A549 (cell line): ENCODE results near the gene LMO2. TPM values are rescaled to one million over a fixed set of nuclear protein-coding genes. Genes with fewer than 3 reads are reported as not detected.
"Not testable (repeated sequence)": the region's sequence is repeated elsewhere in the genome, so short reads cannot be mapped to it uniquely, and the experiment has no call there.

Experiments used
- ATAC-seq, 2 experiments: fragments of 200-7000 bp in 1 of 2; fragments of >200 bp in 1 of 2; cut with Nextera tagmentation in 1 of 2; cut with Tn5 transposase in 1 of 2; 3 replicates each; pipeline versions ENCODE4 v1.8.0 to v1.9.1; 2018 to 2020; ENCODE audit warnings: mild to moderate bottlenecking in 1 of 2, moderate library complexity in 1 of 2
- CTCF ChIA-PET: fragments of 300-600 bp; sonication (Branson Sonifier 250); formaldehyde crosslinking; extraction: SDS; loops from one replicate; lab custom pipeline; 2021; ENCODE audit warnings: antibody characterized with exemption, inconsistent platforms; lab: Yijun Ruan, JAX
- POLR2A ChIA-PET: fragments of 350-600 bp; formaldehyde crosslinking; extraction: SDS; loops from one replicate; lab custom pipeline; 2021; ENCODE audit warnings: antibody characterized with exemption, inconsistent platforms; lab: Yijun Ruan, JAX
- DNase-seq, 2 experiments: peaks; one replicate each; pipeline versions ENCODE4 v3.0.0 to v3.0.0-alpha.2; 2011 to 2016; ENCODE audit warnings: low read depth in 1 of 2, low spot score in 1 of 2
- FAIRE-seq: peaks from 2 replicates; lab custom pipeline; 2011; peaks lifted over from hg19 to GRCh38; lab: Jason Lieb, UNC
- H3K27ac ChIP-seq, 2 experiments: fragments of >200 bp; sonication (Bioruptor Twin); formaldehyde crosslinking; 3 replicates each; pipeline ENCODE4 v1.5.1; 2016 to 2017
- H3K4me1 ChIP-seq: fragments of >200 bp; sonication (Bioruptor Twin); formaldehyde crosslinking; 3 replicates; pipeline ENCODE4 v1.6.1; 2016
- H3K4me2 ChIP-seq: fragments of >200 bp; sonication (Bioruptor Twin); formaldehyde crosslinking; 3 replicates; pipeline ENCODE4 v1.6.1; 2016
- H3K4me3 ChIP-seq: fragments of >200 bp; sonication (Bioruptor Twin); formaldehyde crosslinking; 3 replicates; pipeline ENCODE4 v1.5.1; 2016
- H3K9me3 ChIP-seq: fragments of >200 bp; sonication (Bioruptor Twin); formaldehyde crosslinking; 3 replicates; pipeline ENCODE4 v1.6.1; 2016
- CHD2 ChIP-seq: fragments of 150-350 bp; IDR thresholded peaks from 2 replicates; pipeline ENCODE4 v1.6.1; 2014; ENCODE audit warnings: low read length; ENCODE audit not compliant: partially characterized antibody
- ESRRA ChIP-seq: fragments of 150-350 bp; IDR thresholded peaks from 2 replicates; pipeline ENCODE4 v1.6.1; 2014; ENCODE audit warnings: mild to moderate bottlenecking, low read length, borderline replicate concordance
- FOXS1 ChIP-seq: fragments of 250-450 bp; sonication (Bioruptor Pico); IDR thresholded peaks from 2 replicates; pipeline ENCODE4 v1.5.0; 2020; ENCODE audit warnings: mild to moderate bottlenecking, moderate library complexity
- GATA3 ChIP-seq: IDR thresholded peaks from 2 replicates; pipeline ENCODE4 v1.6.1; 2012; ENCODE audit warnings: borderline replicate concordance
- HOXB5 ChIP-seq: fragments of 250-450 bp; sonication (Bioruptor Pico); IDR thresholded peaks from 2 replicates; pipeline ENCODE4 v1.5.0; 2020; ENCODE audit warnings: mild to moderate bottlenecking, moderate library complexity
- MAZ ChIP-seq: fragments of 150-350 bp; IDR thresholded peaks from 2 replicates; pipeline ENCODE4 v1.6.1; 2014; ENCODE audit warnings: antibody characterized with exemption, low read depth, low read length, borderline replicate concordance
- RAD21 ChIP-seq, 2 experiments: fragments of >200 bp in 1 of 2; sonication (Bioruptor Twin) in 1 of 2; formaldehyde crosslinking in 1 of 2; IDR thresholded peaks in 1 of 2; conservative IDR thresholded peaks in 1 of 2; 2 replicates in 1 of 2; 3 replicates in 1 of 2; pipeline ENCODE4 v1.6.1; 2012 to 2018; ENCODE audit warnings: inconsistent platforms in 1 of 2
- RARB ChIP-seq: fragments of 250-450 bp; sonication (Bioruptor Pico); IDR thresholded peaks from 2 replicates; pipeline ENCODE4 v1.8.0; 2021; ENCODE audit warnings: mild to moderate bottlenecking, moderate library complexity
- RNF2 ChIP-seq: fragments of 200-600 bp; sonication (generic); IDR thresholded peaks from 2 replicates; pipeline ENCODE4 v1.6.1; 2016; ENCODE audit warnings: low read depth, mild to moderate bottlenecking, antibody characterized with exemption, moderate library complexity, borderline replicate concordance
- SMC3 ChIP-seq: fragments of >200 bp; sonication (Bioruptor Twin); formaldehyde crosslinking; IDR thresholded peaks from 3 replicates; pipeline ENCODE4 v1.6.1; 2018; ENCODE audit warnings: inconsistent platforms
- TFCP2L1 ChIP-seq: fragments of 250-450 bp; sonication (Bioruptor Pico); IDR thresholded peaks from 2 replicates; pipeline ENCODE4 v1.5.0; 2021; ENCODE audit warnings: mild to moderate bottlenecking
- ZNF302 ChIP-seq: fragments of 250-450 bp; sonication (Bioruptor Pico); IDR thresholded peaks from 2 replicates; pipeline ENCODE4 v1.9.0; 2021; ENCODE audit warnings: inconsistent platforms, mild to moderate bottlenecking, moderate library complexity
- WGBS: methylation state at CpG from one replicate; pipeline ENCODE4 v1.1.6; 2017; ENCODE audit errors: missing lambda C conversion rate; 5-methylcytosine and 5-hydroxymethylcytosine counted together
- polyA plus RNA-seq, 4 experiments: library from polyadenylated mRNA; depleted of rRNA in 3 of 4; stranded (reverse); fragments of >200 nt; fragmentation: RNase III in 1 of 4; extraction: RNeasy Plus Mini Kit Qiagen cat#74134 plus additional on column Dnase treatment in 1 of 4; gene quantifications; 2 replicates in 3 of 4; 3 replicates in 1 of 4; pipeline ENCODE4 v1.2.3, GENCODE V29; 2011 to 2017
- TF ChIP-seq, protein P1 (sequence below): fragments of >200 bp; sonication (Bioruptor Twin); formaldehyde crosslinking; IDR thresholded peaks from 2 replicates; pipeline ENCODE4 v1.6.1; 2016
- TF ChIP-seq, protein P2 (sequence below): IDR thresholded peaks from 2 replicates; pipeline ENCODE4 v1.6.1; 2012
- TF ChIP-seq, protein P3 (sequence below): IDR thresholded peaks from 2 replicates; pipeline ENCODE4 v1.6.1; 2012; ENCODE audit warnings: low read depth, borderline replicate concordance
- TF ChIP-seq, protein P4 (sequence below): fragments of >200 bp; sonication (Bioruptor Twin); formaldehyde crosslinking; IDR thresholded peaks from 3 replicates; pipeline ENCODE4 v1.5.1; 2016

LMO2 gene
- polyA plus RNA-seq, 2 of the 4 experiments (the other 2 are of a cell fraction), result 0.12 to 0.15 TPM

DNA sequence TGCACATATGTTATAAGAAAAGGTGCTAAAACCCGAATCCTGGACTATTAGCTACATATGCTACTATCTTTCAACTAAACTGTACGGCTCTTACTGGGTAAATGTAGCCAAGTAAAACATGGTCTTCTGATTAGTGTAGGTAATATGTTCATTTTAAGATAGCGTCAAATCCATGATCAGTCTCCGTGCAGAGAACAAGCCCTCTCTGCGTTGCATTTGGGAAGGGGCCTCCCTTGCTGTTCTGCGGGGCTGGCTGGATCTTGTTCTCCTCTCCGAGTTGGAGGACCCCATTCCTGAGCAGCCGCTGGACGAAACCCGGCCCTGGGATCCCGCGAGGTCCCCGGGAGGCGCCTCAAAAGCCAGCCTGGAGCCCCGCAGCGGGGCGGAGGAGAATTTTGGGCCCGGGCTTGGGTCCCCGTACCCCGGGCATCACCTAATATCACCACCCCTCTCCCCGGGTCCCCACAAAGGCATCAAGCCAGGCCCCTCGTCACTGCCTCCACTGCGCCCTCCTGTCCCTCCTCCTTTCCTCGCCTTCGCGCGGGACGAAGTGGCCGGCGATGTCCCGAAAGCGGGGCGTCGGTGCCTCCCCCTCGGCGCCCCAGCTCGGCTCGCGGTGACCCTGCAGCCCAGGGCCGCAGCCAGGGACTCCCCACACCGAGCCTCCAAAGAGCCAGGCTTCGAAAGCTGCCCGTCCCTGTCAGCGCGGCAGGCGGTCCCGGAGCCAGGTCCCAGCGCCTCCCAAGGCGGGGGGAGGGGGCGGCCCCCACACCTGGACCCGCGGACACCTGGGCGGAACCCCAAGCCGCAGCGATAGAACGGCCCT lies 63.1 kb downstream of the LMO2 start:
- H3K4me1 ChIP-seq, result no peaks in the 10 kb centered on the region
- no peaks in the 10 kb centered on the region for H3K9me3 ChIP-seq
- POLR2A ChIA-PET, result interaction anchor here (0.6 kb wide), 1 partner anchor 128 kb away, joined by 3 read pairs; no protein-coding TSS in a partner anchor
- H3K27ac ChIP-seq, result peak overlapping the region; percentile 38 to 75; a peak in 5 of 6 replicates
- H3K4me3 ChIP-seq, result peak overlapping the region; percentile 49
- TF ChIP-seq, protein P1, sequence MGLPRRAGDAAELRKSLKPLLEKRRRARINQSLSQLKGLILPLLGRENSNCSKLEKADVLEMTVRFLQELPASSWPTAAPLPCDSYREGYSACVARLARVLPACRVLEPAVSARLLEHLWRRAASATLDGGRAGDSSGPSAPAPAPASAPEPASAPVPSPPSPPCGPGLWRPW, result no peak
- TF ChIP-seq, protein P2, sequence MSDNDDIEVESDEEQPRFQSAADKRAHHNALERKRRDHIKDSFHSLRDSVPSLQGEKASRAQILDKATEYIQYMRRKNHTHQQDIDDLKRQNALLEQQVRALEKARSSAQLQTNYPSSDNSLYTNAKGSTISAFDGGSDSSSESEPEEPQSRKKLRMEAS, result no peak
- ATAC-seq (peak; percentile 54 to 78; a peak in 5 of 6 replicates), DNase-seq (peak in 1 of 2 experiments; percentile 33), FAIRE-seq (no peak)
- CTCF ChIA-PET, result interaction anchor here (0.6 to 12.0 kb wide), 36 partner anchors 11 to 669 kb away, joined by 3 to 239 read pairs (median 4); partner anchors contain the start of gene ABTB2
- H3K4me2 ChIP-seq, result peak overlapping the region; percentile 98
- 63% methylated on average over 26 of the region's 56 CpGs for WGBS

DNA sequence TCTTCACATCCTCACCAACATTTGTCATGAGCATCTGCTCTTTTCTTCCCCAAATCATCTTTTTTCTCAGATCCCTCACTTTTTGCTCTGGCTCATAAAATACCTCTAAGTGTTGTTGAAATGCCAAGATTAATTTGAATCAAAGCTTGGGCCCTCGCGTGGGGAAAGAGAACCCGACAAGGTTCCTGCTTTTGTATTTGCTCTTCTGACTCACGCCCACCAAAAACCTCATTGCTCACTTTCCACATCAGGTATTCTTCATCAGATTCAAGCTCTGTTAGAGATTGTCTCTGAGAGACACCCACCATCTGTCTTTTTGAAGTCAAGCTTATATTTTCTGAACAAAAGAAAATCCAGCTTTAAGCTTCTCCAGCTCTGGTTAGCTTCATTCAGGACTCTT lies 64.7 kb downstream of the LMO2 start:
- CTCF ChIA-PET, result interaction anchor here (0.6 to 12.0 kb wide), 5 partner anchors 10 to 661 kb away, joined by 3 to 239 read pairs (median 3); no protein-coding TSS in a partner anchor

DNA sequence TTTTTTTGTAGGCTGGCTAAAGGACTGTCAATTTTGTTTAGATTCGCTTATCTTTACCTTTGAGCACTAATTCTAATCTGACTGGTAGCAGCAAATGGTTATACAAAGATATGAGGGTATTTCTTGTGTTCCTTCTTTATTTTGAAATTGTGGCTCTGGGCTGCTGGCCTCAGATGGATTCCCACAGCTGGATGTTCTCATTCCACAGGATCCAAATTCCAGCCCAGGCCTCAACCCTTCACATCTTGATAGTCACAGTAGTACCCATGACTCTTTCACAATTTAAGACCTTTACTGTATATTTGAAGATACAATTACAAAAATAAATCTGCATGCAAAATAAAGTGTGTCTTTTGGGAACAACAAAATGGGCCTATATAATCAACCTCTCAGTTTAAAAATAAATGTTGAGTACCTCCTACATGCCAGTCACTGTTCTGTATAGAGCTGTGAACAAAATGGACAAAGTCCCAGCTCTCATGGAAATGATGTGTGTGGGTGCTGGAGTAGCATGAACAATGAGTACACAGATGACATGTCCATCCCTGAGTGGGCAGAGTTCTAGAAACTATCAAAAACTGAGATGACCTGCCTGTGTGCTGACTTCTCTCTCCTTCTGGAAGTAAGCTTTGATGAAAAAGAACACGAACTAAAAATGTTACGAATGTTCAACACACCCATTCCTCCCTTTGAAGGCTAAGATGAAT lies 65.9 kb downstream of the LMO2 start:
- Histone ChIP-seq H3K4me3 (no peak overlapping the region), H3K9me3 (0 out of 3 replicates have a peak, but pooled peaks cover 3% of the 10 kb centered on the region), H3K4me2 (no peak overlapping the region), H3K4me1 (no peaks in the 10 kb centered on the region), H3K27ac (no peak overlapping the region)
- TF ChIP-seq RARB (CRISPR knock-in tag) (no peak), RAD21 (conservative IDR thresholded peaks at IDR 0.05 in 1 of 2, IDR thresholded peaks at IDR 0.05 in 1 of 2) (no peak), SMC3 (no peak), ESRRA (no peak), FOXS1 (CRISPR knock-in tag) (no peak), GATA3 (no peak)
- TF ChIP-seq, protein P1, result no peak
- TF ChIP-seq, protein P3, sequence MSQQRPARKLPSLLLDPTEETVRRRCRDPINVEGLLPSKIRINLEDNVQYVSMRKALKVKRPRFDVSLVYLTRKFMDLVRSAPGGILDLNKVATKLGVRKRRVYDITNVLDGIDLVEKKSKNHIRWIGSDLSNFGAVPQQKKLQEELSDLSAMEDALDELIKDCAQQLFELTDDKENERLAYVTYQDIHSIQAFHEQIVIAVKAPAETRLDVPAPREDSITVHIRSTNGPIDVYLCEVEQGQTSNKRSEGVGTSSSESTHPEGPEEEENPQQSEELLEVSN, result no peak
- ChIA-PET CTCF (interaction anchor here (1.5 to 12.0 kb wide), 2 partner anchors 8 to 18 kb away, joined by 4 to 239 read pairs; no protein-coding TSS in a partner anchor), POLR2A (no interaction called here)
- 49% methylated on average over 3 of the region's 3 CpGs for WGBS
- ATAC-seq, result no peak
- DNase-seq, result no peak
- FAIRE-seq, result no peak

More for the DNA sequence above, 64.7 kb downstream of the LMO2 start:
- no peak for ATAC-seq
- Histone ChIP-seq H3K4me3 (no peak overlapping the region), H3K4me2 (no peak overlapping the region), H3K27ac (no peak overlapping the region), H3K4me1 (no peaks in the 10 kb centered on the region), H3K9me3 (0 out of 3 replicates have a peak, but pooled peaks cover 3% of the 10 kb centered on the region)
- POLR2A ChIA-PET, result no interaction called here
- DNase-seq, result no peak
- 83% methylated on average over 4 of the region's 4 CpGs for WGBS
- no peak for FAIRE-seq
- TF ChIP-seq ZNF302 (CRISPR knock-in tag), result no peak
- TF ChIP-seq RNF2, result no peak
- TF ChIP-seq TFCP2L1 (CRISPR knock-in tag), result no peak
- TF ChIP-seq, protein P4, sequence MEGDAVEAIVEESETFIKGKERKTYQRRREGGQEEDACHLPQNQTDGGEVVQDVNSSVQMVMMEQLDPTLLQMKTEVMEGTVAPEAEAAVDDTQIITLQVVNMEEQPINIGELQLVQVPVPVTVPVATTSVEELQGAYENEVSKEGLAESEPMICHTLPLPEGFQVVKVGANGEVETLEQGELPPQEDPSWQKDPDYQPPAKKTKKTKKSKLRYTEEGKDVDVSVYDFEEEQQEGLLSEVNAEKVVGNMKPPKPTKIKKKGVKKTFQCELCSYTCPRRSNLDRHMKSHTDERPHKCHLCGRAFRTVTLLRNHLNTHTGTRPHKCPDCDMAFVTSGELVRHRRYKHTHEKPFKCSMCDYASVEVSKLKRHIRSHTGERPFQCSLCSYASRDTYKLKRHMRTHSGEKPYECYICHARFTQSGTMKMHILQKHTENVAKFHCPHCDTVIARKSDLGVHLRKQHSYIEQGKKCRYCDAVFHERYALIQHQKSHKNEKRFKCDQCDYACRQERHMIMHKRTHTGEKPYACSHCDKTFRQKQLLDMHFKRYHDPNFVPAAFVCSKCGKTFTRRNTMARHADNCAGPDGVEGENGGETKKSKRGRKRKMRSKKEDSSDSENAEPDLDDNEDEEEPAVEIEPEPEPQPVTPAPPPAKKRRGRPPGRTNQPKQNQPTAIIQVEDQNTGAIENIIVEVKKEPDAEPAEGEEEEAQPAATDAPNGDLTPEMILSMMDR, result no peak
- no peak for TF ChIP-seq HOXB5
- TF ChIP-seq MAZ, result no peak
- no peak for TF ChIP-seq CHD2

DNA sequence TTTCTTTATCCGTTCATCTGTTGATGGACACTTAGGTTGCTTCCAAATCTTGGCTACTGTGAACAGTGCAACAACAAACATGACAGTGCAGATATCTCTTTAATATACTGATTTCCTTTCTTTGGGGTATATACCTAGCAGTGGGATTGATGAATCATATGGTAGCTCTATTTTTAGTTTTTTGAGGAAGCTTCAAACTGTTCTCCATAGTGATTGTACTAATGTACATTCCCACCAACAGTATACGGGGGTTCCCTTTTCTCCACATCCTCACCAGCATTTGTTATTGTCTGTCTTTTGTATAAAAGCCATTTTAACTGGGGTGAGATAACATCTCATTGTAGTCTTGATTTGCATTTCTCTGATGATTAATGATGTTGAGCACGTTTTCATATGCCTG lies 68.9 kb downstream of the LMO2 start:
- ATAC-seq, POLR2A ChIA-PET, H3K4me1 ChIP-seq, DNase-seq, H3K27ac ChIP-seq, H3K4me2 ChIP-seq, FAIRE-seq, H3K9me3 ChIP-seq, H3K4me3 ChIP-seq: not testable (repeated sequence)
- CTCF ChIA-PET, result interaction anchor here (1.2 to 2.8 kb wide), 3 partner anchors 12 to 148 kb away, joined by 4 to 10 read pairs (median 5); no protein-coding TSS in a partner anchor
- WGBS, result 26% methylated on average over 3 of the region's 3 CpGs
